T-helper 1 cell treated with Interleukin-12 subunit alpha and Interleukin-12 subunit beta and Interleukin-4 antibody, amounts not matched to agents 30 μg/mL and 1 μg/mL, for 36 hours (primary cell): ENCODE results near the gene ATOH8.

ENCODE experiments used
- H3K27ac Mint-ChIP-seq: one replicate; pipeline ENCODE4 v1.8.0; 2021; ENCODE audit warnings: mild to moderate bottlenecking, mixed read lengths
- H3K27me3 Mint-ChIP-seq: one replicate; pipeline ENCODE4 v1.8.0; 2021; ENCODE audit warnings: low read depth, mixed read lengths
- H3K36me3 Mint-ChIP-seq: one replicate; pipeline ENCODE4 v1.8.0; 2021; ENCODE audit warnings: low read depth, mixed read lengths
- H3K4me1 Mint-ChIP-seq: one replicate; pipeline ENCODE4 v1.8.0; 2021; ENCODE audit warnings: low read depth, mixed read lengths
- H3K4me3 Mint-ChIP-seq: one replicate; pipeline ENCODE4 v1.8.0; 2021; ENCODE audit warnings: mild to moderate bottlenecking, moderate library complexity, mixed read lengths
- H3K9me3 Mint-ChIP-seq: one replicate; pipeline ENCODE4 v1.8.0; 2021; ENCODE audit warnings: mixed read lengths

ATOH8 gene

GRCh38 chr2:85725451-85725850 lies 28.3 kb upstream of the ATOH8 start:
- peaks cover 22% of the 10 kb centered on the region for H3K27me3 Mint-ChIP-seq
- no peaks in the 10 kb centered on the region for H3K36me3 Mint-ChIP-seq
- H3K27ac Mint-ChIP-seq = no peak overlapping the region
- H3K4me1 Mint-ChIP-seq = peaks cover 15% of the 10 kb centered on the region
- H3K4me3 Mint-ChIP-seq = no peak overlapping the region
- peaks cover 5% of the 10 kb centered on the region for H3K9me3 Mint-ChIP-seq

DNA sequence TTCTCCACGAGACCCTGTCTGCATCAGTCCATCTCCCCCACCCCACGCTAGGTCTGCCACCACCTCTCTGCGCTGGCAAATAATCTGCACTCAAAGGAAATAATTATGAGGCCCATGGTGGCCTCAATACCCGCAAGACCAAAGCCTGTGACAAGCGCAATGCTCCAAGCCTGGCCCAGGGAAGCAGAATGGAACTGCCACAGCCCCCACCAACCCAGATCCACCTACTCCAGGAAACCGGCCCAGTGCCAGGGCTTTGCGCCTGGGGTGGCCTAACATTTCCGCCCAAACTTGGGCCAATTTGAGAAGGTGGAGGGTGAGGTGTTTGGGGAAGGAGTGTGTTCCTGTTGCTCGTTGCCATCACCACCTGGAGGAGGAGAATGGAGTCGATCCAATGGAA lies 26.0 kb upstream of the ATOH8 start:
- Mint-ChIP-seq H3K4me1 (peaks cover 15% of the 10 kb centered on the region), H3K27ac (no peak overlapping the region), H3K4me3 (no peak overlapping the region)

DNA sequence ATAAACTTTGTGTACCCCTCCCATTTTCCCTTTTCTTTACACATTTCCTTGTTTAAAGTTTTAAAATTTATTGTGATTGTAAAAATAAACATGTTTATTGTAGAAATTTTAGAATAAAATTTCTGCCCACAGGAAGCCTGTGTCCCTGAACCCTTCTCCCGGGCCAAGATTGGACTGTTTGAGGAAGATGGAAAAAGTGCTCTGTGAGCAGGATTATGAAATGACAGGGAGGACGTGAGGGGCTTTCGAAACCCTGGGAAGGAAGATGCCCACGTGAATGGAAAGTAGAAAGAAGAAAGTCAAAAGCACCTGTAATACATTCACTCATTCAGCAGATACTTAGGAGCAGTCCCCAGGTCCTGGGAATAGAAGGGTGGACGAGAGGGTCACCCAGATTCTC lies 25.4 kb upstream of the ATOH8 start:
- Mint-ChIP-seq H3K36me3 (no peaks in the 10 kb centered on the region), H3K27me3 (peaks cover 19% of the 10 kb centered on the region), H3K4me1 (peaks cover 15% of the 10 kb centered on the region), H3K9me3 (no peaks in the 10 kb centered on the region), H3K4me3 (no peak overlapping the region), H3K27ac (no peak overlapping the region)

More for the DNA sequence above, 26.0 kb upstream of the ATOH8 start:
- Mint-ChIP-seq H3K36me3 (no peaks in the 10 kb centered on the region), H3K27me3 (peaks cover 19% of the 10 kb centered on the region), H3K9me3 (no peaks in the 10 kb centered on the region)

- peaks cover 21% of the 10 kb centered on the region for H3K27me3 Mint-ChIP-seq
- no peaks in the 10 kb centered on the region for H3K9me3 Mint-ChIP-seq
- no peak overlapping the region for H3K4me3 Mint-ChIP-seq
- H3K27ac Mint-ChIP-seq = no peak overlapping the region
- peaks cover 14% of the 10 kb centered on the region for H3K4me1 Mint-ChIP-seq
- no peaks in the 10 kb centered on the region for H3K36me3 Mint-ChIP-seq
These were observed 24.6 kb upstream of the ATOH8 start for GRCh38 chr2:85728883-85729824.

DNA sequence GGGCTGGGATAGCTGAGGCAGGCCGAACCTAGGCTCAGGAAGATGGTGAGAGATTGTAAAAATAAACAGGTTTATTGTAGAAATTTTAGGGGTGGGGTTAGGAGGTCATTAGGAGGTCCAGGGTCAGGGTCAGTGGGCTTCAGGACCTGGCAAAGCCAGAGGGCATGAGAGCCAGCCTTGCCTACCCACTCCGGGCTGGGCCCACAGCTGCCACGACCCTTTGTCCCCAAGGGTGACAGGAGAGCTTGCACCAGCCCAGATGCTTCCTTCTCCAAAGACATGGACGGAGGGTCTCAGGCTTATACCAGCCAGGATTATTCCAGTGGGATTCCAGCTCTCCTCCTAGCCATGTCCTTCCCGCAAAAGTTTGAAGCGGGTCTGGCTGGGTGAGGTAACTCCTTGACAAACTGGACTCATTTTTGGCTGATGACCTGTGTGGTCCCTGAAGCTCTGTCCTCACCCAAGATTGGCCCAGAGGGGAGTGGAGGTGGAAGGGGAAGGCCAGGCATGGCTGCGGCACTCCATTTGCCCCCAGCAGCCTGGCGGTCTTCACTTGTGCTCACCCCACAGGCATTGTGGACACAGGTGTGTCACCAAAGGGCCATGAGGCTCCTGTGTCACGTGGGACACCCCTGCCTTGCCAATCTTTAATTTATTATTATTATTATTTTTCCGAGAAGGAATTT lies 23.8 kb upstream of the ATOH8 start:
- H3K4me3 Mint-ChIP-seq = no peak overlapping the region
- H3K27me3 Mint-ChIP-seq = peaks cover 24% of the 10 kb centered on the region
- no peaks in the 10 kb centered on the region for H3K36me3 Mint-ChIP-seq
- H3K4me1 Mint-ChIP-seq = peaks cover 9% of the 10 kb centered on the region
- H3K27ac Mint-ChIP-seq = no peak overlapping the region
- H3K9me3 Mint-ChIP-seq = no peaks in the 10 kb centered on the region

- Mint-ChIP-seq H3K36me3 (no peaks in the 10 kb centered on the region), H3K27ac (no peak overlapping the region), H3K27me3 (peaks cover 32% of the 10 kb centered on the region), H3K4me3 (no peak overlapping the region), H3K4me1 (peaks cover 9% of the 10 kb centered on the region), H3K9me3 (no peaks in the 10 kb centered on the region)
These were observed 23.0 kb upstream of the ATOH8 start for GRCh38 chr2:85730686-85731230.

- H3K27ac Mint-ChIP-seq = no peak overlapping the region
- no peaks in the 10 kb centered on the region for H3K9me3 Mint-ChIP-seq
- peaks cover 9% of the 10 kb centered on the region for H3K4me1 Mint-ChIP-seq
- H3K27me3 Mint-ChIP-seq = peaks cover 36% of the 10 kb centered on the region
- H3K36me3 Mint-ChIP-seq = no peaks in the 10 kb centered on the region
- no peak overlapping the region for H3K4me3 Mint-ChIP-seq
These were observed 22.2 kb upstream of the ATOH8 start for GRCh38 chr2:85731606-85732005.

DNA sequence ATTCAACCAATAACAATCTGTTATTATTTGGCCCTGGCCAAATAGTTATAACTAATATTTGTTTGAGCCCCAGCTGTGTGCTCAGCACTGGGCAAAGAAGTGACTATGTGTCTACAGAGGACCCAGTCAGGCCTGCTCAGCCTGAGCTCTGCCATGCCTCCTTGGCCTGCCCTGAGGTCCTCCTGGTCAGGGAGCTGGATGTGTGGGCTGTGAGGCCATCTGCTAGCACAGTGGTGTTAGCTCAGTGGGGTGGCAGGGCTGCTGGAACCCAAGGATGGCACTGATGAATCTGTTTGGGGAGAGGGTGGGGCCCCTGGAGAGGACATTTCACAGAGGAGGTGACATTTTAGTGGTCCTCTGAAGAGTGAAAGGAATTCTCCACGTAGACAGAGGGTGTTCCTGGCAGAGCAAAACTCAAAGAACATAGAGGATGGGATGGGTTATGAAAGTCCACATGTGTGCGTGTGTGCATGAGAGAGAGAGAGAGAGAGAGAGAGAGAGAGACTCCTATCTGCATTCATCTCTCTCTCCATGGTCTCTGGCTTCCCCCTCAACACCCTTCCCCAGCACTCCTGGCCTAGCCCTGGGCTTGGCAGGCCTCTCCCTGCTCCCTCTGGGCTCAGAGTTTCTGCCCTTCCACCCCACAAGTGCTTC lies 21.2 kb upstream of the ATOH8 start:
- Mint-ChIP-seq H3K9me3 (no peaks in the 10 kb centered on the region), H3K4me1 (peaks cover 9% of the 10 kb centered on the region), H3K36me3 (no peaks in the 10 kb centered on the region), H3K27me3 (peaks cover 41% of the 10 kb centered on the region), H3K27ac (no peak overlapping the region), H3K4me3 (no peak overlapping the region)

GRCh38 chr2:85733121-85733960 lies 20.4 kb upstream of the ATOH8 start:
- Mint-ChIP-seq H3K36me3 (no peaks in the 10 kb centered on the region), H3K27ac (no peak overlapping the region), H3K4me1 (peaks cover 9% of the 10 kb centered on the region), H3K27me3 (peaks cover 44% of the 10 kb centered on the region), H3K4me3 (no peak overlapping the region), H3K9me3 (no peaks in the 10 kb centered on the region)

DNA sequence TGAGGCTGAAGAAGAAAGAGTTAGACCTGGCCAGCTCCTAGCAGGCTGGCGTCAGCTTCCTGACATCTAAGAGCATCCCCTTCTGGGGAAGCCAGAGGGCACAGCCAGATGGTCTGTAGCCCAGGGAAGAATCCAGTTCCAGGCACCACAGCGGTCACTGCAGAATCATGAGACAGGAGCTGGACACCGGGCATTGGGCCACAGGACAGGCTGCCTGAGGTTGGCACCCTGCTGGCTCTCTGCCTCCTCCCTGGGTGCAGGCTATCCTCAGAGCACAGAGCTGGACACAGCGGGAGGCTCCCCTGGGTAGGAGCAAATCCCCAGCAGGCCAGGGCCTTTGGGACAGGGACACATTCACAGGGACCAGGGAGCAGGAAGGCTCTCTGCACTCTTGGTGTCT lies 19.8 kb upstream of the ATOH8 start:
- H3K4me3 Mint-ChIP-seq = no peak overlapping the region

GRCh38 chr2:85734942-85735608 lies 18.7 kb upstream of the ATOH8 start:
- no peaks in the 10 kb centered on the region for H3K4me1 Mint-ChIP-seq
- no peaks in the 10 kb centered on the region for H3K36me3 Mint-ChIP-seq
- no peaks in the 10 kb centered on the region for H3K9me3 Mint-ChIP-seq
- H3K27ac Mint-ChIP-seq = no peak overlapping the region
- peaks cover 45% of the 10 kb centered on the region for H3K27me3 Mint-ChIP-seq
- H3K4me3 Mint-ChIP-seq = no peak overlapping the region

More for the DNA sequence above, 19.8 kb upstream of the ATOH8 start:
- H3K36me3 Mint-ChIP-seq = no peaks in the 10 kb centered on the region
- H3K27ac Mint-ChIP-seq = no peak overlapping the region
- H3K27me3 Mint-ChIP-seq = peaks cover 45% of the 10 kb centered on the region
- H3K9me3 Mint-ChIP-seq = no peaks in the 10 kb centered on the region
- H3K4me1 Mint-ChIP-seq = peaks cover 7% of the 10 kb centered on the region

DNA sequence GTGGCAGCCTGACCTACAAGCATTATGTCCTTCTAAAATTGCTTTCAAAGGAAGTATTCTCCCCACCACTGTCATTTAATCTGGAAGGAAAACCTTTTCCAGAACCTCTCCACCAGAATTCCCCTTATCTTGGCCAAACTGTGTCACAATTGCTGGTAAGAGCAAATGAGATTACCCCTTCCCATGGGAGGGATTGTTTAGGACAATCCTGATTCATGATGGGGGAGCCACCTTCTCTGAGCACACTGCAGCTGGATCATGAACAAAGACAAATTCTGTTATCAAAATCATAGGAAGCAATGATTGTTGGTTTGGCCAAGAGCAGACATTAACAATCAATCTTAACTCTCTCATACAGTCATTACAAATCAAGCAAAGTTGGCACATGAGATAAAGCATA lies 18.1 kb upstream of the ATOH8 start:
- Mint-ChIP-seq H3K27ac (no peak overlapping the region), H3K4me3 (no peak overlapping the region), H3K9me3 (no peaks in the 10 kb centered on the region), H3K27me3 (peaks cover 51% of the 10 kb centered on the region), H3K4me1 (no peaks in the 10 kb centered on the region), H3K36me3 (no peaks in the 10 kb centered on the region)

- Mint-ChIP-seq H3K27ac (no peak overlapping the region), H3K4me3 (no peak overlapping the region), H3K9me3 (no peaks in the 10 kb centered on the region), H3K27me3 (peaks cover 58% of the 10 kb centered on the region), H3K36me3 (no peaks in the 10 kb centered on the region), H3K4me1 (no peaks in the 10 kb centered on the region)
These were observed 17.1 kb upstream of the ATOH8 start for GRCh38 chr2:85736456-85737355.
